SK-N-SH treated with all-trans-retinoic acid at 6 μM for 48 hours (cell line): ENCODE data around the gene MYCBP2.

Experiments
- ATAC-seq: fragments of 200-7000 bp; cut with Tn5 transposase; 3 replicates; pipeline ENCODE4 v1.9.1; 2020; ENCODE audit warnings: mild to moderate bottlenecking, moderate library complexity
- ARNTL ChIP-seq: fragments of 450-650 bp; formaldehyde crosslinking; IDR thresholded peaks from 2 replicates; pipeline ENCODE4 v1.5.0; 2020; ENCODE audit warnings: low read depth, mild to moderate bottlenecking, moderate library complexity, borderline replicate concordance
- BACH2 ChIP-seq: fragments of 250-450 bp; sonication (Bioruptor Pico); IDR thresholded peaks from 2 replicates; pipeline ENCODE4 v1.9.0; 2021; ENCODE audit warnings: mild to moderate bottlenecking, borderline replicate concordance
- CREB5 ChIP-seq: fragments of 250-450 bp; sonication (Bioruptor Pico); IDR thresholded peaks from 2 replicates; pipeline ENCODE4 v1.5.1; 2020; ENCODE audit warnings: low read depth, mild to moderate bottlenecking, moderate library complexity
- CSDC2 ChIP-seq: fragments of 250-450 bp; sonication (Bioruptor Pico); IDR thresholded peaks from 2 replicates; pipeline ENCODE4 v1.5.0; 2020; ENCODE audit warnings: mild to moderate bottlenecking, moderate library complexity
- CSRNP3 ChIP-seq: fragments of 250-450 bp; sonication (Bioruptor Pico); IDR thresholded peaks from 2 replicates; pipeline ENCODE4 v1.5.1; 2021; ENCODE audit warnings: mild to moderate bottlenecking, moderate library complexity
- ESRRG ChIP-seq: fragments of 250-450 bp; sonication (Bioruptor Pico); IDR thresholded peaks from 2 replicates; pipeline ENCODE4 v1.6.1; 2021; ENCODE audit warnings: mild to moderate bottlenecking
- GLIS3 ChIP-seq: fragments of 250-450 bp; sonication (Bioruptor Pico); IDR thresholded peaks from 2 replicates; pipeline ENCODE4 v1.5.0; 2020; ENCODE audit warnings: mild to moderate bottlenecking, moderate library complexity
- OSR1 ChIP-seq: fragments of 250-450 bp; sonication (Bioruptor Pico); IDR thresholded peaks from 2 replicates; pipeline ENCODE4 v1.8.0; 2022; ENCODE audit warnings: moderate library complexity, mild to moderate bottlenecking, inconsistent platforms
- PATZ1 ChIP-seq: fragments of 250-450 bp; sonication (Bioruptor Pico); IDR thresholded peaks from 2 replicates; pipeline ENCODE4 v1.8.0; 2020; ENCODE audit warnings: mild to moderate bottlenecking, moderate library complexity, borderline replicate concordance
- PPARA ChIP-seq: fragments of 250-450 bp; sonication (Bioruptor Pico); IDR thresholded peaks from 2 replicates; pipeline ENCODE4 v1.5.0; 2020; ENCODE audit warnings: mild to moderate bottlenecking, borderline replicate concordance
- RARB ChIP-seq: fragments of 250-450 bp; sonication (Bioruptor Pico); IDR thresholded peaks from 2 replicates; pipeline ENCODE4 v1.8.0; 2021; ENCODE audit warnings: mild to moderate bottlenecking, moderate library complexity
- SNAI2 ChIP-seq: fragments of 250-450 bp; sonication (Bioruptor Pico); IDR thresholded peaks from 2 replicates; pipeline ENCODE4 v1.5.0; 2020; ENCODE audit warnings: mild to moderate bottlenecking, moderate library complexity
- TCF4 ChIP-seq: fragments of 250-450 bp; sonication (Bioruptor Pico); IDR thresholded peaks from 2 replicates; pipeline ENCODE4 v1.8.0; 2021; ENCODE audit warnings: mild to moderate bottlenecking, moderate library complexity, borderline replicate concordance
- TOX ChIP-seq: fragments of 250-450 bp; sonication (Bioruptor Pico); IDR thresholded peaks from 2 replicates; pipeline ENCODE4 v1.8.0; 2021; ENCODE audit warnings: mild to moderate bottlenecking, moderate library complexity, borderline replicate concordance
- TSHZ2 ChIP-seq: fragments of 250-450 bp; sonication (Bioruptor Pico); IDR thresholded peaks from 2 replicates; pipeline ENCODE4 v1.5.0; 2020; ENCODE audit warnings: mild to moderate bottlenecking, moderate library complexity
- ZC3H10 ChIP-seq: fragments of 250-450 bp; sonication (Bioruptor Pico); IDR thresholded peaks from 2 replicates; pipeline ENCODE4 v1.5.1; 2021; ENCODE audit warnings: mild to moderate bottlenecking, moderate library complexity
- ZFP3 ChIP-seq: fragments of 250-450 bp; sonication (Bioruptor Pico); IDR thresholded peaks from 2 replicates; pipeline ENCODE4 v1.5.0; 2020; ENCODE audit warnings: mild to moderate bottlenecking, moderate library complexity
- ZFP30 ChIP-seq: fragments of 450-650 bp; formaldehyde crosslinking; IDR thresholded peaks from 2 replicates; pipeline ENCODE4 v1.5.0; 2022; ENCODE audit warnings: mild to moderate bottlenecking, moderate library complexity
- ZNF565 ChIP-seq: fragments of 450-650 bp; formaldehyde crosslinking; conservative IDR thresholded peaks from 2 replicates; pipeline ENCODE4 v1.5.0; 2020; ENCODE audit warnings: low read depth, mild to moderate bottlenecking, moderate library complexity

Gene MYCBP2

GRCh38 chr13:77285098-77285497 is 41.8 kb downstream of the MYCBP2 start:
- no peak for TF ChIP-seq CSRNP3 (CRISPR knock-in tag)
- no peak for TF ChIP-seq ZNF565 (CRISPR knock-in tag)
- no peak for TF ChIP-seq RARB (CRISPR knock-in tag)
- no peak for TF ChIP-seq GLIS3
- no peak for TF ChIP-seq TSHZ2 (CRISPR knock-in tag)
- no peak for TF ChIP-seq PATZ1 (CRISPR knock-in tag)
- no peak for TF ChIP-seq OSR1
- TF ChIP-seq ARNTL (CRISPR knock-in tag), result no peak
- ATAC-seq, result no peak

GRCh38 chr13:77274126-77274525 is 52.8 kb downstream of the MYCBP2 start:
- TF ChIP-seq ZNF565 (CRISPR knock-in tag) (no peak), PPARA (CRISPR knock-in tag) (no peak), ESRRG (no peak), CREB5 (CRISPR knock-in tag) (no peak), CSDC2 (CRISPR knock-in tag) (no peak), ZFP30 (CRISPR knock-in tag) (no peak)
- no peak for ATAC-seq

GRCh38 chr13:77269141-77269540 is 57.8 kb downstream of the MYCBP2 start:
- TF ChIP-seq TOX (no peak), OSR1 (no peak), ZNF565 (CRISPR knock-in tag) (no peak), BACH2 (CRISPR knock-in tag) (no peak), ZC3H10 (CRISPR knock-in tag) (no peak), ARNTL (CRISPR knock-in tag) (no peak), GLIS3 (no peak), PATZ1 (CRISPR knock-in tag) (no peak), SNAI2 (CRISPR knock-in tag) (no peak)

GRCh38 chr13:77267362-77267761 is 59.5 kb downstream of the MYCBP2 start:
- ATAC-seq, result no peak
- TF ChIP-seq PATZ1 (CRISPR knock-in tag) (no peak), RARB (CRISPR knock-in tag) (no peak), CSRNP3 (CRISPR knock-in tag) (no peak), ZFP30 (CRISPR knock-in tag) (no peak), ZFP3 (CRISPR knock-in tag) (no peak), ZNF565 (CRISPR knock-in tag) (no peak), SNAI2 (CRISPR knock-in tag) (no peak), TCF4 (CRISPR knock-in tag) (no peak)

More at GRCh38 chr13:77269141-77269540, 57.8 kb downstream of the MYCBP2 start:
- ATAC-seq, result no peak
